ENCODE data around the gene S100A5.
A peak's percentile ranks its signal among the peaks of the same experiment; 100 is the strongest.

S100A5 gene

GRCh38 chr1:153547560-153548551 is 7.1 kb upstream of the S100A5 start:
- no peak for DNase-seq (ENCODE audit: low read depth)

DNA sequence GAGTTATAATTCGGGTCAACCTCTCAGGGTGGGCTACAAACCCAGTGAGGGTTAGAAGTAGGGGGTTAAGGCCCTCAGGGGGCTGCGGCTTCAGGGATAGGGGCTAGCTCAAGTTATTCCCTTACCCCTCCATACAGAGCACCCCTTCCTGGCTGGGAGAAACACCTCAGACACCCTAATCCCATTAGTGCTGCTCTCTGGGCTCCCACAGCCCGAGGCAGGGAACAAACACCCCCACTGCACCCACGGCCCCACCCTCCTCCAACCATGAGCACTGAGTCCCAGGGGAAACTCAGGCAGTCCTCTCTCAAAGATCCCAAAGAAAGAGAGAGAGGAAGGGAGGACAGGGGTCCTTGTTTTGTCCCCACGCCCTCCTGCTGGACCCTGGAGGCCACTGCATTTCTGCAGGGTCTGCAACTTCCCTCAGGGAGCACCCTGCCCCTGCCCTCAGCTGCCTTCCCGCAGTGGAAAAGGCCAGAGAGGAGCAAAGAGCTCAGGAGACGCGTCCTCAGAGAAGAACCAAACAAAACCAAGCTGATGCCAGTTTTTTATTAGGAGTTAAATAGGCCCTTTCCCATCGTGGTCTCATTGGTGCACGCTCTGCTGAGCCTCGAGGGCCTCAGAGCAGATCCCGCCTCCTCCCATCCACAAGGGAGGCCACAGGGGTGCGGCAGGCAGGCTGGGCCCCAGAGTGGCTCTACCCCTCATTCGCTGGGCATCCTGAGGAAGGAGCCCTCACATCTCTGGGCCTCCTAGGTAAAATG is 6.2 kb upstream of the S100A5 start:
- no peak for DNase-seq (ENCODE audit: low read depth)

GRCh38 chr1:153546371-153546770 is 5.6 kb upstream of the S100A5 start:
- DNase-seq (ENCODE audit: low read depth), result no peak

DNA sequence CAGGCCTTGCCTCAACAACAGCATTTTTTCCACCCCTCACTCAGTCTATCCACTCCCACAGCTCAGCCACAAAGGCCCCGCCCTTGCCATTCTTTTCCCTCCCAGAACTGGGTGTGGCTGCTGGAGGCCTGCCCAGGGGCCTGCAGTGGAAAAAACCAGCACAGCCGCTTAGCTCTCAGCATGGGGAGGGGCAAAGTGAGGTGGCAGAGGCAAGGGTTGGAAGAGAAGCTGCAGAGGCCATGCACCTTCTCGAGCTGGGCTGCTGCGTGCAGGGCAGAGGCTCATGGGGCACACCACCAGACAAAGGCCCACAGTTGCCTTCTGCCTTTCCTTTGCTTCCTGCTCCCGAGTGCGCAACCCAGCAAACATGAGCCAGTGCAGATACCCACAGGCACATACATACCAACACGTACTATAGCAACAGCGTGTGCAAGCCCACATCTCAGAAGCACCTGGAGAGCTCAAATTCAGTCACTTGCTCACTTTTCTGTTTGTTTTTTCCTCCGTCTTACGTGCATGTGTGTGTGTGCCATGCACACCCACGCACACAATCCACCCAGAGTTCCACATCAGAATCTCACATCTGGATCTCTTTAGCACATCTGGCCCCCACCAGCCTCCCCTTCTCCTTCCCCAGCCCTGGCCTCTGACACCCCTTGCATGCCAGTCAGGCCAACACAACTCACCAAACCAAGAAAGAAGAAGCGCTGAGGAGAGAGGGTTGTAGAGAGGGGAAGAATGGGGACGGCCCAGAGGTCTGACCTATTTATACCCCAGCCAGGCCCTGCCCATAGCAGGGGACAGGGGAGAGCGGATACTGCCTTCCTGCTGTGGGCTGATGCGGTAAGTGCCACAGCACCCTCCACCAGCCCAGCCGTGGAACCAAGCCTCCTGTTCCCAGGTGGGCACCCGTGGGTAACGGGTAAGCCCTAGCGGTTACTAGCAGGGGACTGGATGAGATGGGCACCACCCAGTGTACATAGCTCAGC is 4.6 kb upstream of the S100A5 start, which contains the start of gene S100A4:
TSS of gene S100A4 (minus strand) at position 740 of the 989 bp plus-strand sequence. CDS start 1,012 bp downstream, outside the sequence.
- DNase-seq (ENCODE audit: low read depth), result peak; percentile 85

GRCh38 chr1:153544453-153545066 is 3.8 kb upstream of the S100A5 start:
- no peak for DNase-seq (ENCODE audit: low read depth)

DNA sequence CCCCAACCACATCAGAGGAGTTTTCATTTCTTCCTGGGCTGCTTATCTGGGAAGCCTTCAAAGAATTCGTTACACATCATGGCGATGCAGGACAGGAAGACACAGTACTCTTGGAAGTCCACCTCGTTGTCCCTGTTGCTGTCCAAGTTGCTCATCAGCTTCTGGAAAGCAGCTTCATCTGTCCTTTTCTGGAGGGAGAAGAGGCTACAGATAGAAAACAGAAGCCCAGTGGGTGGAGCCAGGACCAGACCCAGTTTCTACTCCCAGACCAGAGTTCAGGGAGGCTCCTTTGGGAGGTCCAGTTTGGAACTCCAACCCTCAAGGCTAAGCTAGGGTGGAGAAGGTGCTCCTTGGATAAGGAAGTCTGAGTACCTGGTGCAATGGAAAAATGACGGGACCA is 3.0 kb upstream of the S100A5 start:
- DNase-seq (ENCODE audit: low read depth), result no peak

DNA sequence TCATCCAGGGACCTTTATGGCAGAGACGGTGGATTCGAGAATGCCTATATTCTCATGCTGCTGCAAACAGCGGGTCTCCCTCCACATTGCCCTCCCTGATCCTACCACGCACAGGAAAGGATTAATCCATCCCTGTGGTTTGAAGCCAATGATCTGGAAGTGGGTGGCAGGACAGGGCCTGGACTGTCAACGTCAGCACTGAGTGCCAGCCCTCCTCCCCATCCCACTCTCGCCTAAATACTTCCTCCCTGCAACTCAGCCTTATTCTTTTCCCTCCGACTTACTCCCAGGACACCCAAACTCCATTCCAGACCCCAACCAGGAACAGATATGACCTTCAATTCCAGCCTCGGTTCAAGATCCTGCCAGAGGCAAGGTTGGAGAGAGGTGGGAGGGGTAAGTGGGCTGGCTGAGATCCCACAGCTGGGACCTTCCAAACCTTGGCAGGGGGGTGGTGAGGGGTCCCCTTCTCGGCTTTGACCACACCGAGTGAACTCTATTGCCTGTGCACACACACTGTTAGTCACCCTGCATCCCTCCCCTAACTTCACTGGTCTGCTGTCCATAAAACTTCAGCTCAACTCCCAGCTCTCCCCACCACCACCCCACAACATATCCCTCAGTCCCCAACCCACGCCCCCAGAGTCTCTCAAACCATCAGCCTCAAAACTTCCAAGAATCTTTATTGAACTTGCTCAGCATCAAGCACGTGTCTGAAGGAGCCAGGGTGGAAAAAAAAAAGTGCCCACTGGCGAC is 2.4 kb upstream of the S100A5 start:
- DNase-seq (ENCODE audit: low read depth), result no peak

- no peak for DNase-seq (ENCODE audit: low read depth)
Observed at GRCh38 chr1:153541641-153542590, 1.2 kb upstream of the S100A5 start.

DNA sequence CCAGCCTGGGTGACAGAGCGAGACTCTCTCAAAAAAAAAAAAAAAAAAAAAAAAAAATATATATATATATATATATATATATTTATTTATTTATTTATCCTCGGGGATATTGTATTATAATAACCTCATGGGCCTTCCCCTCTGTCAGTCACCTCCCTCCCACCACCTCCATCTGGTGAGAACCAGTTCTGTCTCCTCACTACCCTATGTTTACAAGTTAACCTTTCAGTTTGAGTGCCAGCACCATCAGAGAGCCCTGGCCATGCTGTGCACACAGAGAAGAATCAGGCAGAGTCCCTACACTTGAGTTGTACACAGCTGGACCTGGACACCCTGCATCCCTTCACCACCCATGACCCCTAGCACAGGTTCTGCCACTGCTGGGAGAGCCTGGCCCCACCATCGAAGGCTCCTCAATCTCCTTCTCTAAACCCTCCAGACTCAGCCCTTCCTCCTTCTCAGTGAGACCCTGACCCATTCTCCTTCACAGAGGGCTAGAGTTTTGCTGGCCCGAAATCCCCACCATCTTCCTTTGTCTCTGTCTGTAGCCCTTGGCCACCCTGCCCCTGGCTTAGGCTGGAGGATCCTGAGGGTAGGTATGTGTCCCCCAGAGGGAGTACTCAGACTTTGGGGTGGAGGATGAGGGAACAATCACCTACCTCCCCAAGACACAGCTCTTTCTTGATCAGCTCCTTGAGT is 1.2 kb downstream of the S100A5 start:
- no peak for DNase-seq (ENCODE audit: low read depth)

- no peak for DNase-seq (ENCODE audit: low read depth)
Observed at GRCh38 chr1:153538315-153538821, 2.4 kb downstream of the S100A5 start.

GRCh38 chr1:153537376-153537730 is 3.4 kb downstream of the S100A5 start:
- DNase-seq (ENCODE audit: low read depth), result no peak

DNA sequence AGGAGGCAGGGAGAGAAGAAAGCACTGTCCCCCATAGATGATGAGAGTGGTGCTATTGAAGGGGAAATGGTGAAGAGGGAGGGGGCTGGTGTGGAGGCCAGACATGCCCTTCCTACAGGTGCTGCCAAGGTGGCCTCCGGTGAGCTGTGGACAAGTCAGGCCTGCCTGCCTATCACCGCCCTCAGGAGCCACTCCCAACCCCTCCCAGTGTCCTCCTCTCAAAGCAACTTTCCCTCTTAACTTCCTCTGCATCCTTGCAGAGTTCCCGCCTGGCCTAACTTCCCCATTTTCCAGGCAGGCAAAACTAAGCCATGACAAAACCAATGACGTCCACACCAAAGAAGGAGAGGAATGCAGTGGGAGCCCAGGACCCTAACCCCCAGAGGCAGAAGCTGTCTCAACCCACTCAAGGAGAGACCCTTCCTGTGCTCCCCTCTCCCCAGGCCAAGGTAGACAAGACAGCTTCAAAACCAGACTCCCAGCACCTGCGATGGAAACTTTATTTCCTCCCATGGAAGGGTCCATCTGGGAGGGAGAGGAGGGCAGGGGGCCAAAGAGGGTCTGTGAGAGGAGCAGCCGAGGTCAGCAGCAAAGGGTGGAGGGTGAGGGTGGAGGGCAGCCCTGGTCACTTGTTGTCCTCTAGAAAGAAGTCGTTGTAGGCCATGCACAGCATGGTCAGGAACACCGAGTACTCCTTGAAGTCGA is 3.9 kb downstream of the S100A5 start:
- no peak for DNase-seq (ENCODE audit: low read depth)

- peak; percentile 77 for DNase-seq (ENCODE audit: low read depth)
Observed at GRCh38 chr1:153536012-153536670, 4.6 kb downstream of the S100A5 start.

- peak; percentile 19 for DNase-seq (ENCODE audit: low read depth)
Observed at GRCh38 chr1:153535242-153536011, 5.3 kb downstream of the S100A5 start, which contains the start of gene S100A6. Gene S100A6 (minus strand): TSS chr1:153535991. CDS start chr1:153535339, 652 bp downstream.

- no peak for DNase-seq (ENCODE audit: low read depth)
Observed at GRCh38 chr1:153534925-153535241, 5.9 kb downstream of the S100A5 start.

DNA sequence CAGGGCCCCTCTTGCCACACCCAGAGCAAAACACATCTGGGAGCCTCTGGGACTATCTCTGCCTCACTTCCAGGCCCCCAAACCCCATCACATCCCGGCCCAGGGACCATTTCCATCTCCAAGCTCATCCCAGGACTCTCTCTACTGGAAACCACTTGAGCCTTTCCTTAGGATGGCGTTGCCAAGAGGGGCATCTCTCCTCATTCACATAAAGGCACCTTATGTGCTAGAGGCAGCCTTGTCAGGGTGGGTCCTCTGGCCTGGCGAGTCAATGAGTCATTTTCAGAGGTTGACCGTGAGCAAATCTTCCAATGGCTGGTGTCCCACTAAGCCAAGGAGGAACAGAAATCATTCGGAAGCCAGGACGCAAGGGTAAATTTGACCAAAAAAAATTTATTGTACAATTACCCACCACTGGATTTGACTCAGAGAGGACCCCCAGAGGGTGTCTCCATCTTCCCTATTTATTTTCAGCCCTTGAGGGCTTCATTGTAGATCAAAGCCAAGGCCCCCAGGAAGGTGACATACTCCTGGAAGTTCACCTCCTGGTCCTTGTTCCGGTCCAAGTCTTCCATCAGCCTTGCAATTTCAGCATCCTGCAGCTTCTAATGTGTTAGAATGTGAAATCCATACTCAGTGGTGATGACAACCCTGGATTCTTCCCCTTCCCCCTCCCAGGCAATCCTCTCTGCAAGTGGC is 6.4 kb downstream of the S100A5 start:
- no peak for DNase-seq (ENCODE audit: low read depth)

Measured in stimulated activated CD8-positive, alpha-beta memory T cell treated with anti-CD3 and anti-CD28 coated beads, Interleukin-4, amount 100 ng/mL, for 24 hours (primary cell).